ENCODE measurements around the gene SPRING1. TPM values are rescaled to one million over a fixed set of nuclear protein-coding genes. Genes with fewer than 3 reads are reported as not detected.

The SPRING1 gene, protein sequence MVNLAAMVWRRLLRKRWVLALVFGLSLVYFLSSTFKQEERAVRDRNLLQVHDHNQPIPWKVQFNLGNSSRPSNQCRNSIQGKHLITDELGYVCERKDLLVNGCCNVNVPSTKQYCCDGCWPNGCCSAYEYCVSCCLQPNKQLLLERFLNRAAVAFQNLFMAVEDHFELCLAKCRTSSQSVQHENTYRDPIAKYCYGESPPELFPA
- 10 to 100 TPM; 32.2 to 53.7 (median 53.6) TPM for total RNA-seq
- long read RNA-seq, donor 1, full-length matches to known transcripts: 34 of 48 reads
- long read RNA-seq, donor 1, partial matches to known transcripts: 1 of 48 reads
- long read RNA-seq, donor 1, other reads (novel, unspliced or antisense): 13 of 48 reads
- long read RNA-seq, donor 2, full-length matches to known transcripts: 3 of 11 reads
- long read RNA-seq, donor 2, partial matches to known transcripts: 0 of 11 reads
- long read RNA-seq, donor 2, other reads (novel, unspliced or antisense): 8 of 11 reads

DNA sequence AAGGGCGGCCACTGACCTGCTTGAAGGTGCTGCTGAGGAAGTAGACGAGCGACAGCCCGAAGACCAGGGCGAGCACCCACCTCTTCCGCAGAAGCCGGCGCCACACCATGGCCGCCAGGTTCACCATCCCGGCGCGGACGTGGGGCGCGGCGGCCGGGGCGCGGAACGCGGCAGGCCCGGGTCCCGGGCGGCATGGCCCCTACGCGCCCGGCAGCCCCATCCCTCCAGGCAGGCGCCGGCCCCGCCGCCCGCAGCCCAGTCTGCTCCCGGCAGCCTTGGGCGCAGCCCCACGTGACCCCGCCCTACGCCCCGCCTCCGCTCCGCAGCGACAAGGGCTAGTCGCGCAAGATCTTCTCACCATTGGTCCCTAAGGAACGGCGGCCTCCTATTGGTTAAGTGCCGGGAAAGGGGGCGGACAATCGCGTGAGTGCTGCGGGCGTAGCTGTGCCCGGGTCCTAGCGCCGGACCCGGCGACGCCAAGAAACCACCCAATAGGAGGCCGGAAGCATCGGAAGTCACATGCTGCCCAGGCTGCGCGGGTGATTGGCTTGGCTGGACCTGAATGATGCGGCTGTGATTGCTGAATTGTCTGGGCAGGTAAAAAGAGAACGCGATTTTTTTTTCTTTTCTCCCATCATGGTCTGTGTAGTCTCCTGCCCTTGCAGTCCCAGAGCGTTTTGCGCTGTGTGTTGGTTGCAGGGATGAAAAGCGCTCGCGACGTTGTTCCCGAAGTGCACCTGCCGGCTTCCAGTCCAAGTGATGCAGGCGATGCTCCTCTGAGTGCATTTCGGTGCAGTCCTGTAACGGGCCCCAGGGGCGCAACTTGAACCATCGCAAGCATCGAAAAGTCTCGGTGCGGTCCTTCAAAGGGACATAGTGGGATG, at the start of gene SPRING1, which contains the start of gene RNFT2:
SPRING1 (minus strand) TSS at position 296 of the 884 bp plus-strand sequence; CDS start at position 127, 169 bp downstream.
RNFT2 (plus strand) TSS at position 542 of the 884 bp plus-strand sequence. CDS start 2,183 bp downstream, outside the sequence.
- Histone ChIP-seq H3K4me3 (peak within 1 kb of the TSS; percentile 62), H3K9me3 (no peaks in the 10 kb centered on the region), H3K4me1 (ENCODE audit: low read depth) (peaks cover 12% of the 10 kb centered on the region), H3K36me3 (ENCODE audit: low read depth) (no peaks in the 10 kb centered on the region)
- TF ChIP-seq, protein P1, sequence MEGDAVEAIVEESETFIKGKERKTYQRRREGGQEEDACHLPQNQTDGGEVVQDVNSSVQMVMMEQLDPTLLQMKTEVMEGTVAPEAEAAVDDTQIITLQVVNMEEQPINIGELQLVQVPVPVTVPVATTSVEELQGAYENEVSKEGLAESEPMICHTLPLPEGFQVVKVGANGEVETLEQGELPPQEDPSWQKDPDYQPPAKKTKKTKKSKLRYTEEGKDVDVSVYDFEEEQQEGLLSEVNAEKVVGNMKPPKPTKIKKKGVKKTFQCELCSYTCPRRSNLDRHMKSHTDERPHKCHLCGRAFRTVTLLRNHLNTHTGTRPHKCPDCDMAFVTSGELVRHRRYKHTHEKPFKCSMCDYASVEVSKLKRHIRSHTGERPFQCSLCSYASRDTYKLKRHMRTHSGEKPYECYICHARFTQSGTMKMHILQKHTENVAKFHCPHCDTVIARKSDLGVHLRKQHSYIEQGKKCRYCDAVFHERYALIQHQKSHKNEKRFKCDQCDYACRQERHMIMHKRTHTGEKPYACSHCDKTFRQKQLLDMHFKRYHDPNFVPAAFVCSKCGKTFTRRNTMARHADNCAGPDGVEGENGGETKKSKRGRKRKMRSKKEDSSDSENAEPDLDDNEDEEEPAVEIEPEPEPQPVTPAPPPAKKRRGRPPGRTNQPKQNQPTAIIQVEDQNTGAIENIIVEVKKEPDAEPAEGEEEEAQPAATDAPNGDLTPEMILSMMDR (IDR thresholded peaks at IDR 0.05): no peak
- DNase-seq (peak; percentile 99), ATAC-seq (peak; percentile 98)
- intact Hi-C loops (cut with DNase I, micrococcal nuclease): no loop called here

- no peaks in the 10 kb centered on the region for H3K4me1 ChIP-seq (ENCODE audit: low read depth)
- no peak overlapping the region for H3K4me3 ChIP-seq
- DNase-seq: no peak
- H3K36me3 ChIP-seq (ENCODE audit: low read depth): no peaks in the 10 kb centered on the region
- intact Hi-C loops (cut with DNase I, micrococcal nuclease): no loop called here
- no peaks in the 10 kb centered on the region for H3K9me3 ChIP-seq
- TF ChIP-seq, protein P1 (IDR thresholded peaks at IDR 0.05): no peak
- ATAC-seq: no peak
Observed at GRCh38 chr12:116784238-116784612, 46.4 kb upstream of the SPRING1 start.

DNA sequence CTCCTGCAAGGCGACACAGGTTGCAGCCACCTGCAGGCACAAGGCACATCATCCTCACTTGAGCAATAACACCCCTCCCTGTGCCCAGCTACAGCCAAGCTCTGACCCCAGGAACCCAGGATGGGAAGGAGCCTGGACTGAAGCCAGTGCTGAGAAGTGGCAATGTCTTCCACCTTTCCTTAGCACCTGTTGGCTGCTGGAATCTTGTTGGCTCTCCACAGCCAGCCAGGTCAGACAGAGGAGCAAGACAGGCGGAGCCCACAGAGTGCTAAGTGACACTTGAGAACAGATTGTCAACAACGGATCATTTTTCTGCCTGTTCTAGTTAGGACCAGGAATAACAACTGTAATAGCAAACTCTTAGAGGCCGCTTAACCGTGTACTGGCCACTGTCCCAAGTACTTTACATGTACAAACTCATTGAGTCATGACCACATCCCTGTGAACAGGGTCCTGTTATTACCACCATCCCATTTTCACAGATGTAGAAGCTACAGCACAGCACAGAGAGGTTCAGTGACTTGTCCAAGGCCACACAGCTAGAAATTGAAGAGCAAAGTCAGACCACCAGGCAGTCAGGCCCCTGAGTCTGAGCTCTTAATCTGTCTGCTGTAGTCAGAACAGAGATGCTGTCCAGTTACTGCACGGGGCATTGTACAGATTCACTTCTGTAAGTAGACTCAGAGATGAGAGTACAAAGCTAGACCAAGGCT, 45.8 kb upstream of the SPRING1 start:
- intact Hi-C loops (cut with DNase I, micrococcal nuclease): no loop called here
- Histone ChIP-seq H3K36me3 (ENCODE audit: low read depth) (no peaks in the 10 kb centered on the region), H3K4me1 (ENCODE audit: low read depth) (no peaks in the 10 kb centered on the region), H3K9me3 (no peaks in the 10 kb centered on the region), H3K4me3 (no peak overlapping the region)
- TF ChIP-seq, protein P1 (IDR thresholded peaks at IDR 0.05): no peak
- no peak for DNase-seq
- ATAC-seq: no peak

GRCh38 chr12:116780942-116781341, 43.1 kb upstream of the SPRING1 start:
- no peak for DNase-seq
- no peak for ATAC-seq
- H3K4me3 ChIP-seq: no peak overlapping the region
- TF ChIP-seq, protein P1 (IDR thresholded peaks at IDR 0.05): no peak
- intact Hi-C loops (cut with DNase I, micrococcal nuclease): no loop called here
- H3K36me3 ChIP-seq (ENCODE audit: low read depth): no peaks in the 10 kb centered on the region
- no peaks in the 10 kb centered on the region for H3K4me1 ChIP-seq (ENCODE audit: low read depth)
- no peaks in the 10 kb centered on the region for H3K9me3 ChIP-seq

DNA sequence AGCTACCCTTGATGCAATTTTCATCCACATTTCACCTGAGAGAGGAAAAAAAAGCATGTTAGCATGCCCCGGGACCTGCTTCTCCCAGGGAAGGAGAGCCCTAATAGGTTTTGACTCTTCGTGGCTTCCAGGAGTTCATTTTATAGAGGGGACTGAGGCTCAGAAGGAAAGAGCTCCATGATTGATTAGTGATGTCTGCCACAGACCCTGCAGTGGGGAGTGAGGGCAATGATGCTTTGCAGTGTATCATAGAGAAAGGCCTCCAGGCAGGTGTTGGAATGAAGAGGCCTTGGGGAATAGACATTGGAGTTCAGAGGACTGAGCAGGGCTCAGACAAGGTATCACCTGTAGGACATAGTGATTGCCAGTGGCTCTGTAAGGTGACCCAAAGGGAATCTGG, 41.7 kb upstream of the SPRING1 start:
- H3K9me3 ChIP-seq: no peaks in the 10 kb centered on the region
- H3K36me3 ChIP-seq (ENCODE audit: low read depth): no peaks in the 10 kb centered on the region
- no peak overlapping the region for H3K4me3 ChIP-seq
- TF ChIP-seq, protein P1 (IDR thresholded peaks at IDR 0.05): no peak
- ATAC-seq: no peak
- intact Hi-C loops (cut with DNase I, micrococcal nuclease): no loop called here
- no peak for DNase-seq
- no peaks in the 10 kb centered on the region for H3K4me1 ChIP-seq (ENCODE audit: low read depth)

Data from mucosa of descending colon (tissue), 3 donors.